Measurements from ENCODE around the gene ARHGAP25.

ARHGAP25 gene

DNA sequence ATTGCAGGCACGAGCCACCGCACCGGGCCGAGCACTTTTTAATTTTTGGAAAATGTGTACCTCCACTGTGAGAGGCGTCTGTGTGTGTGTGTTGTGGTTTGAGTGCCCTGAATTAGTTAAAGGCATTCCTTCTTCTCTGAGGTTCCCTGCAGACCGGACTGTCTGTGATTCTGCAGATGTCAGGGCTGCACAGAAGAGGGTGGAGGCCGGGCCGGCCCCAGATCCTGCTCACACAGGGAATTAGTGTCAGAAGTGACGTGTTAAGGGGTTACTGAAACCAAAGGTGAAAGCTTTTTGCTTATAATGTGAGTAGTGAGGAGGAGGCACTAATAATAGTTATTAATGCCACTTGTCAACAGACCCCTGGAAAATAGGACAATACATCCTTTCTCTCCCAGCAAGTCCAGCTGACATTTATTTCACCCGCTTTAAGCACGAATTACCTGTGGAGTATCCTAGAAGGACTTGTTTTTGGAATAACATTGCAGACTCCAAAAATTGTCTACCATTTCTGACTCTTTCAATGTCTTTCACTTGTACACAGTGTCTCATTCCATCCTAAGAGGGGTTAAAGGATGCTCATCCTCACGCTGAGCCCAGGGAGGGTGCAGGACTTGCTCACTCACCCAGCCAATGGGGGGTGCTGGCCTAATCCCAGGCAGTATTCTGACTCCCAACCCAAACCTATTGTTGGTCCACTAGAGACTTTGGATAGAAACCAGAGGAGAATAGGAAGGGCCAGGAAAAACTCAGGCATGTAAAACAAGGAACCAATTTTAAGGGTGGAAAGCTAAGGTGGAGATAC, 16.2 kb downstream of the ARHGAP25 start:
- no peaks in the 10 kb centered on the region for H3K9me3 ChIP-seq (ENCODE audit: severe bottlenecking)
- no peaks in the 10 kb centered on the region for H3K27me3 ChIP-seq (ENCODE audit: insufficient read depth, poor library complexity, severe bottlenecking)
- TF ChIP-seq, protein P1, sequence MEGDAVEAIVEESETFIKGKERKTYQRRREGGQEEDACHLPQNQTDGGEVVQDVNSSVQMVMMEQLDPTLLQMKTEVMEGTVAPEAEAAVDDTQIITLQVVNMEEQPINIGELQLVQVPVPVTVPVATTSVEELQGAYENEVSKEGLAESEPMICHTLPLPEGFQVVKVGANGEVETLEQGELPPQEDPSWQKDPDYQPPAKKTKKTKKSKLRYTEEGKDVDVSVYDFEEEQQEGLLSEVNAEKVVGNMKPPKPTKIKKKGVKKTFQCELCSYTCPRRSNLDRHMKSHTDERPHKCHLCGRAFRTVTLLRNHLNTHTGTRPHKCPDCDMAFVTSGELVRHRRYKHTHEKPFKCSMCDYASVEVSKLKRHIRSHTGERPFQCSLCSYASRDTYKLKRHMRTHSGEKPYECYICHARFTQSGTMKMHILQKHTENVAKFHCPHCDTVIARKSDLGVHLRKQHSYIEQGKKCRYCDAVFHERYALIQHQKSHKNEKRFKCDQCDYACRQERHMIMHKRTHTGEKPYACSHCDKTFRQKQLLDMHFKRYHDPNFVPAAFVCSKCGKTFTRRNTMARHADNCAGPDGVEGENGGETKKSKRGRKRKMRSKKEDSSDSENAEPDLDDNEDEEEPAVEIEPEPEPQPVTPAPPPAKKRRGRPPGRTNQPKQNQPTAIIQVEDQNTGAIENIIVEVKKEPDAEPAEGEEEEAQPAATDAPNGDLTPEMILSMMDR (IDR thresholded peaks at IDR 0.05; ENCODE audit: poor library complexity, severe bottlenecking) = no peak
- no peaks in the 10 kb centered on the region for H3K4me1 ChIP-seq (ENCODE audit: insufficient read depth, poor library complexity, severe bottlenecking)
- DNase-seq (ENCODE audit: low spot score) = no peak
- H3K27ac ChIP-seq (ENCODE audit: poor library complexity, severe bottlenecking) = no peak overlapping the region
- no peaks in the 10 kb centered on the region for H3K36me3 ChIP-seq (ENCODE audit: low read depth)
- no peak for ATAC-seq (ENCODE audit: low read depth)
- no peak overlapping the region for H3K4me3 ChIP-seq (ENCODE audit: severe bottlenecking)

GRCh38 chr2:68751397-68752339, 17.1 kb downstream of the ARHGAP25 start:
- Histone ChIP-seq H3K27ac (ENCODE audit: poor library complexity, severe bottlenecking) (no peak overlapping the region), H3K27me3 (ENCODE audit: insufficient read depth, poor library complexity, severe bottlenecking) (no peaks in the 10 kb centered on the region), H3K4me1 (ENCODE audit: insufficient read depth, poor library complexity, severe bottlenecking) (no peaks in the 10 kb centered on the region), H3K4me3 (ENCODE audit: severe bottlenecking) (no peak overlapping the region), H3K9me3 (ENCODE audit: severe bottlenecking) (no peaks in the 10 kb centered on the region), H3K36me3 (ENCODE audit: low read depth) (no peaks in the 10 kb centered on the region)
- ATAC-seq (ENCODE audit: low read depth) (peak; percentile 99), DNase-seq (ENCODE audit: low spot score) (peak; percentile 78)
- TF ChIP-seq, protein P1 (IDR thresholded peaks at IDR 0.05; ENCODE audit: poor library complexity, severe bottlenecking) = peak; percentile 95

DNA sequence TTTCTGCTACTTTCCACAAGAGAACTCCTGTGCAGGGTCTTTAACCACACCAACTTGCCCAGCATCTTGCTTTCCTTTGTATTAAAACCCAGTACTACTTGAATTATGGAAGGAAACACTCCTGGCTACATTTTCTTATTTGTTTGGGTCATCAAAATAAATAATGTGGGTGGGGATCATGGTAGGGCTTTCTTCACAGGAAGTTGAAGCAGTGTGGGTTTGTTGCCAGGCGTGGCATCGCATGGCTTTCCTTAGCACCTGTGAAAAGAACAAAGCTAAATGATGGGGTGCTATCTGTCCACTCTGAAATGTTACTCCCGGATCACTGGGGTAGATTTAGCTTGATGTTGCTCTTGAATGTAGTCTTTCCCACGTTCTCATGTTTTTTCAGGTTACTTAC, 18.7 kb downstream of the ARHGAP25 start:
- H3K27me3 ChIP-seq (ENCODE audit: insufficient read depth, poor library complexity, severe bottlenecking) = no peaks in the 10 kb centered on the region
- H3K27ac ChIP-seq (ENCODE audit: poor library complexity, severe bottlenecking) = no peak overlapping the region
- H3K9me3 ChIP-seq (ENCODE audit: severe bottlenecking) = no peaks in the 10 kb centered on the region
- no peak overlapping the region for H3K4me3 ChIP-seq (ENCODE audit: severe bottlenecking)
- no peaks in the 10 kb centered on the region for H3K36me3 ChIP-seq (ENCODE audit: low read depth)
- ATAC-seq (ENCODE audit: low read depth) (no peak), DNase-seq (ENCODE audit: low spot score) (no peak)
- H3K4me1 ChIP-seq (ENCODE audit: insufficient read depth, poor library complexity, severe bottlenecking) = no peaks in the 10 kb centered on the region
- TF ChIP-seq, protein P1 (IDR thresholded peaks at IDR 0.05; ENCODE audit: poor library complexity, severe bottlenecking) = no peak

GRCh38 chr2:68755071-68755470, 20.5 kb downstream of the ARHGAP25 start:
- Histone ChIP-seq H3K27ac (ENCODE audit: poor library complexity, severe bottlenecking) (no peak overlapping the region), H3K4me1 (ENCODE audit: insufficient read depth, poor library complexity, severe bottlenecking) (no peaks in the 10 kb centered on the region), H3K27me3 (ENCODE audit: insufficient read depth, poor library complexity, severe bottlenecking) (no peaks in the 10 kb centered on the region), H3K4me3 (ENCODE audit: severe bottlenecking) (no peak overlapping the region), H3K36me3 (ENCODE audit: low read depth) (no peaks in the 10 kb centered on the region), H3K9me3 (ENCODE audit: severe bottlenecking) (no peaks in the 10 kb centered on the region)
- TF ChIP-seq, protein P1 (IDR thresholded peaks at IDR 0.05; ENCODE audit: poor library complexity, severe bottlenecking) = no peak
- ATAC-seq (ENCODE audit: low read depth) (no peak), DNase-seq (ENCODE audit: low spot score) (no peak)

All from RWPE2 (cell line).